GM18909 (cell line): Measurements from ENCODE around the gene PTGES2.

Experiments
- ATAC-seq: cut with Tn5 transposase; IDR thresholded peaks from one replicate; pipeline ENCODE4 v1.9.1; 2021; ENCODE audit warnings: mild to moderate bottlenecking; ENCODE audit not compliant: unreplicated experiment, poor library complexity

The PTGES2 gene

DNA sequence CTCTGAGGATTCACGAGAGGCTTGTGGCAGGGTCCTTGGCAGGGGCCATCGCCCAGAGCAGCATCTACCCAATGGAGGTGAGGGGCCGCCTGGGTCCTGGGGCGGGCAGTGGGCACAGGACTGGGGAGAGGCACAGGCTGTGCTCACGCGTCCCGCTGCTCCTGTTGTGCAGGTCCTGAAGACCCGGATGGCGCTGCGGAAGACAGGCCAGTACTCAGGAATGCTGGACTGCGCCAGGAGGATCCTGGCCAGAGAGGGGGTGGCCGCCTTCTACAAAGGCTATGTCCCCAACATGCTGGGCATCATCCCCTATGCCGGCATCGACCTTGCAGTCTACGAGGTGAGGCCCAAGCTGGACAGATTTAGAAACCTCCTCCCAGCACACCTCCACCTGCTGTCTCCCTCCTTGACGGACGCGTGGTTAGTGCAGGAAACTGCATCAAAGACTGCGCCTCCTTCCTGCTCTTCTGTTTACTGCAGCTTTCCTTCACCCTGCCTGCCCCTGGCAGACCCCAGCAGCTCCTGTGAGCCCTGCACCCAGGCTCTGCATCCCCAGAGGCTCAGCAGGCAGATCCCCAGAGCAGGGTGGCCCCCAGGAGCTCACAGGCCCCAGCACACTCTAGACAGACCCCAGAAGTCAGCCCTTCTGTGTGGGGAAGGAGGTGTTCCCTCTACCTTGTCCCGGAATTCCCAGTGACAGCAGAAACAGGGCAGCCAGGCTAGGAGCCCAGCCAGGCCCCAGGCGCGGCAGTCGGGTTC, 21.2 kb downstream of the PTGES2 start:
- no peak for ATAC-seq

DNA sequence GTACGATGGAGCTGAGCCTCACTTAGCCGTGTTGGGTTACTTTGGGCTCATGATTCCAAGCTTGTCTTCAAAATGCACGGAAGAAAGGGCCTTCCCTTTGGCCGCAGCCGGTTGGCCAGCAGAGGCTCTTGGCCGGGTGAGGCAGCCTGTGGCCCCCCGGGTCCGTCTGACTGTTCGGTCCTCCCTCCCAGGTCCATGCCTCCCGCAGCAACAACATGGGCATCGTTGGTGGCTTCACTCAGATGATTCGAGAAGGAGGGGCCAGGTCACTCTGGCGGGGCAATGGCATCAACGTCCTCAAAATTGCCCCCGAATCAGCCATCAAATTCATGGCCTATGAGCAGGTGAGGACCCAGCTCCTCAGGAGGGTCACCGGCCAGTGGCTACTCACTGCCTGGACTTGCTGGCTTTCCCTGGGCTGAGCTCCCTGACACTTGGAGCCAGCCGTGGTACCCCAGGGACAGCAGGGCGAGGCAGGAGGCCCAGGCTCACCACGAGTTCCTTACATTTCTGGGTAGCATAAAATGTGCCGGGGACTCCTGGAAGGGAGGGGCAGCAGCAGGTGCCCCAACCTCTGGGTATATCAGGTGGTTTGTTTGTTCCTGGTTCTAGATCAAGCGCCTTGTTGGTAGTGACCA, 21.9 kb downstream of the PTGES2 start:
- ATAC-seq, result no peak

DNA sequence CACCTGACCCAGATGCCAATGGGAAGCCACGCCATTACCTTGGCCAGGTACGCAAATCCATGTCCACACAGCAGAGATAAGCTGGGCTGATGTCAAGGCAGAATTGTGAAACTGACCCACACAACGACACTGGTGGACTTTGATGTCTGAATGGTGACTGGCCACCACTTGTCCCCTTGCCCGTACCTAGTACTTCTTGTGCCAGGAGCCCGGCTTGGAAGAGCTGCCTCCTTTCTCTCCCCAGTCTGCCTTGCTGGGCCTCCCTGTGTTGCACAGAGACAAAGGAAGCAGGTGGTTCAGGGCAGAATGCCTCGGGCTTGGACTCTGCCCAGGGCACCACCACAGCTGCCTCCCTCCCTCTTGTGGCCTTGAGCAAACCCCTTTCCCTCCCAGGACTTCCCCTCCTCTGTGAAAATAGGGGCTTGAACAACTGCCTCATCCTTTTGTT, 23.3 kb downstream of the PTGES2 start:
- no peak for ATAC-seq

DNA sequence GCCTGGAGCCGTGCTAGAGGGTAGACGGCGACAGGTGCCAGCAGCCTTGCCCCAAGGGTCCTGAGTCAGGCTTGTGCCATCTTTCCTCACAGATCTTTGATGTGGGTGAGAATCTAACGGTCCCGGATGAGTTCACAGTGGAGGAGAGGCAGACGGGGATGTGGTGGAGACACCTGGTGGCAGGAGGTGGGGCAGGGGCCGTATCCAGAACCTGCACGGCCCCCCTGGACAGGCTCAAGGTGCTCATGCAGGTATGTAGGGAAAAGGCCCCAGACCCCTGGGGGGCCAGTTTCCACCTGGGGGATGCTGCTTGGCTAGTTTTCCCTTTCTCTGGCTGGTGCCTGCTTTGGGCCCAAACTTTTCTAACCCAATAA, 24.0 kb downstream of the PTGES2 start:
- ATAC-seq, result no peak

DNA sequence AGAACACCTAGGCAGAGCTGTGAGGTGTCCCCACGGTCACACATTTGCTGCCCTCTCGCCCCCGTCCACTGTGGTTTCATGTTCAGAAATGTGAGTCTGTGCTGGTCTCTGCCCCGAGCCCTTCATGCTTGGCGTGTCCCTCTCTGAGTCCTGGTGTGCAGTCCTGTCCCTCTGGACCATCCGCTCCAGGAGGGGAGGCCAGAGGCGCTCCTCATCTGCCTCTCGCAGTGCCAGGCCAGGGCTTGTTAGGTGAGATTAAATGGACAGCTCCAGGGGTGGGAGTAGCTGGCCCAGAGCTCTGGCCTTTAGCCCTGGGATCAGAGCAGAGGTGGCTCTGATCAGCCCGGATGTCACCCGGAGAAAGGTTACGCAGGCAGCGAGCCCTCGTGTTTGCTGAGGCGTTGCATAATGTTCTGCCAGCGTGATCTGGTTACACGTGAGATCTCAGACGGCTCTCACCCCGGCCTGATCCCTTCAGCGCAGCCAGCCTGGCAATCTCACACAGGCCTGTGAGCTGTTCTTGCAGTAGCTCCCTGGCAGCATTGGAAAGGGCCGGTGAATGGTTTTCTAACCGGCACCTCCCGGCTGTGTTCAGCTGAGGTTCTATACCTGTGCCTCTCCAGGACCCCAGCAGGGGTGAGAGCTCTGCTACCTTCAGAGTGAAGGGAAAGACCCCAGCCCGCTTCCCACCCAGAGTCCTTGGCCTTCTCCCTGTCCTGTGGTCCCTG, 24.5 kb downstream of the PTGES2 start:
- no peak for ATAC-seq

DNA sequence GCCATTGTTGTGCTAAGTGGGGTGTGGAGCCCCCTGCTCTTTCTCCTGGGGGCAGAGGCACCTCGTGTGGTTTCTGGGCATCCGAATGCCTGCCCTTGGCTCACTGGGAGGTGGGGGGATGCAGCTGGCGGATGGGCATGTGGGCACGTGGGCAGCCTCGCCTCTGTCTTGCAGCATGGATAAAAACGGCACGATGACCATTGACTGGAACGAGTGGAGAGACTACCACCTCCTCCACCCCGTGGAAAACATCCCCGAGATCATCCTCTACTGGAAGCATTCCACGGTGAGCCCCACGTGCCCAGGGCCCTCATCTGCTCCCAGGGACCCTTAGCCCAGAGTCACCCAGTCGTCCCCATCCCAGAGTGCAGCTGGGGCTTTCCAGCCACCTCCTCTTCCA, 25.3 kb downstream of the PTGES2 start:
- no peak for ATAC-seq

DNA sequence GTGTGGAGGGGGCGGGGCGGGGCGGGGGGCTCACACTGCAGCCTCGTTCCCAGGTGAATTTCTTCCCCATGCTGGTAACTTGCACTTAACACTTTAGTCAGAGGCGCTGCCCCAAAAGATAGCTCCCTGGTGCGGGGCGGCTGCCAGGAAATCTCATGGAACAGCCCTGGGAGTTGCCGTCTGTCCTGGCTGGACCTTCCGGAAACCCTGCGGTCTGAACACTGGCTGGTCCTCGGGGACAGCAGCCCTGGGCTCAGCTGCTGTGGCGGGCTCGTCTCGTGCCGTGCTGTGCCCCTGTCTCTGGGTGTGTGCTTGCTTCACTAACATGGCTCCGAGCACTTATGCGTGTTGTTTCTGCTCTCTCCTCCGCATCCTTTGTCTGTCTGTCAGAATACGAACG, 25.8 kb downstream of the PTGES2 start:
- no peak for ATAC-seq

DNA sequence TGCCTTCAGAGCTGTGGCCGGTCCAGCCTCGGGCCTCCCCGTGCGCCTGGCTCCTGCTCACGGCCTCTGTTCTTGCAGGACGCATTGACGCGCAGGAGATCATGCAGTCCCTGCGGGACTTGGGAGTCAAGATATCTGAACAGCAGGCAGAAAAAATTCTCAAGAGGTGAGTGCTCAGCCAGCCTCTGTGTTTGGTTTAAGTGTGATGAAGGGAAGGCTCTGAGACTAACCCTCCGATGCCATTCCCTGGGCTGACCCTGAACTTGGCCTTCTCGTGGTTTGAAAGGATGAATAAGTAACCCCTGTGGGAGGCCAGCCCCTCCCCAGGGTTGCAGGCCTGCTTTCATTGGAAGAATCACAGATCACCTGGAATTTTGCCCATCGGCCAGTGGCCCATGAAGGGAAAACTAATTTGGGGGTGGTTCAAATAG, 26.3 kb downstream of the PTGES2 start:
- ATAC-seq, result no peak

DNA sequence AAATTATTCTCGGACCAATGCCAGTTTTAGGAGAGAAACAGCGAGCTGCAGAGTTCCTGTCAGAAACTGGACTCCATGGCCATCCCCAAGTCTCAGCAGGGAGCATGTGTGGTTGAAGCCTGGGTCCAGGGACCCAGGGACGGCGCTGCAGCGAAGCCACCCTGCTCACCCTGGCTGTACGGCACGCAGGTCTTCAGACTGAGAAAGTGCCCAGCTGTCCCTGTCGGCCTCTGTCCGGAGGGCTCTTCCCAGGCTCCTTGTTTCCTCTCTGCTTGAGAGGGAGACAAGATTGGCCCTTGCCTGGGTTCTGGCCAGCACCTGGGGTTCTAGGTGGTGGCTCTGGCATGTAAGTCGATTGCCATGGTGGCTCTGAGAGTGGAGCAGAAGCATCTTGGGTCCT, 26.9 kb downstream of the PTGES2 start:
- no peak for ATAC-seq

DNA sequence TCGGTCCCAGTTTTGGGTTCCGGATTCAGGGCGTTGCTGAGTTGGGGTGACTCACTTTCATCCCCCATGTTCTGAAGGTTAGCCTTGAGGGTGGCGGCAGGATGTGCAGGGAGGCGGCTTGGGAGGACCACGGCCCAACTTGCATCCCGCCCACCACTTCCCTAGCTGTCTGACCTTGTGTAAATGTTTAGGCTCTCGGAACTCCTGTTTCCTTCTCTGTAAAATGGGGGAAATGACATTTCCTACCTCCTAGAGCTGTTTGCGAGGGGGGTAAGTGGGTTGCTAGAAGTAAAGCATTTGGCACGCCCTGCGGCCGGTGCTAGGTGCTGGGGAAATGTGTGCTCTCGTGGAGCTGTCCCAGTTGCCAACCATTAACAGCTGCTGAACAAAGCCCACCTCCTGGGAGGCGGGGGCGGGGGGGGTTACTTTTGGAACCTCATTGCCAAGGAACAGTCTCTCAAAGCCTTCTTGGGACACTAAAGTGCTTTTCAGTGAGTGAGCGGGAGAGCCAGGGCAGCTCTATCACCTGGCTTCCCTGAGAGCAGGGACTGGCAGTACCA, 27.5 kb downstream of the PTGES2 start:
- no peak for ATAC-seq

DNA sequence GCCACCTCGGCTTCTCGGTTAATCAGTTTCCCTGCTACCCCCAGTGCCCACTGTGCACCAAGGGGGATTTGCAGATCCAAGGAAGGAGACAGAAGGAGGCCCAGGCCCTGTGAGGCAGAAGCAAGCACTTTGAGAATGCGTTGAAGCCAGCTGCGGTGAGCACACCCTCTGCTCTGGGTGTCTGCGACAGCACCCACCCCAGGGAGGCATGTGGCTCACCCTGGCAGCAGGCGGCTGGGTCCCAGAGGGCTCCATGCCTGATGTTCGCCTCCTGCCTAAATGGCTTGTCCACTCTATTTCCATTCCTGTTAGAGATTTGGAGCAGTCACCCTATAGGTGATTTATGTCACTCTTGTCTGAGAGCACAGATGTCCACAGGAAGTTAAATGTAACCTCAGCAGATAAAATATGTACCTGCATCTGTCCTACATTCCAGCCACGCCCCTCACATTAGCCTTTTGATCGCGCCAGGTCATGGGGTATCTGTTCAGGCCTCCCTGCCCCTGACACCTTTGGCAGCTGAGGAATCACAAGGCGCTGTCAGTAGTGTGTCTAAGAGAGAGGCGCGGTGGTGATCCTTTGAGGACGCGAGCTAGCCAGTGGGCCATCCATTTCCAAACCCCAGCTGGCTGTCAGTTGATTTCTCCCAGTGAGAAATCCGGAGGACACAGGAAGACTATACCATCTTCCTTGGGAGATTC, 28.1 kb downstream of the PTGES2 start:
- ATAC-seq, result no peak

DNA sequence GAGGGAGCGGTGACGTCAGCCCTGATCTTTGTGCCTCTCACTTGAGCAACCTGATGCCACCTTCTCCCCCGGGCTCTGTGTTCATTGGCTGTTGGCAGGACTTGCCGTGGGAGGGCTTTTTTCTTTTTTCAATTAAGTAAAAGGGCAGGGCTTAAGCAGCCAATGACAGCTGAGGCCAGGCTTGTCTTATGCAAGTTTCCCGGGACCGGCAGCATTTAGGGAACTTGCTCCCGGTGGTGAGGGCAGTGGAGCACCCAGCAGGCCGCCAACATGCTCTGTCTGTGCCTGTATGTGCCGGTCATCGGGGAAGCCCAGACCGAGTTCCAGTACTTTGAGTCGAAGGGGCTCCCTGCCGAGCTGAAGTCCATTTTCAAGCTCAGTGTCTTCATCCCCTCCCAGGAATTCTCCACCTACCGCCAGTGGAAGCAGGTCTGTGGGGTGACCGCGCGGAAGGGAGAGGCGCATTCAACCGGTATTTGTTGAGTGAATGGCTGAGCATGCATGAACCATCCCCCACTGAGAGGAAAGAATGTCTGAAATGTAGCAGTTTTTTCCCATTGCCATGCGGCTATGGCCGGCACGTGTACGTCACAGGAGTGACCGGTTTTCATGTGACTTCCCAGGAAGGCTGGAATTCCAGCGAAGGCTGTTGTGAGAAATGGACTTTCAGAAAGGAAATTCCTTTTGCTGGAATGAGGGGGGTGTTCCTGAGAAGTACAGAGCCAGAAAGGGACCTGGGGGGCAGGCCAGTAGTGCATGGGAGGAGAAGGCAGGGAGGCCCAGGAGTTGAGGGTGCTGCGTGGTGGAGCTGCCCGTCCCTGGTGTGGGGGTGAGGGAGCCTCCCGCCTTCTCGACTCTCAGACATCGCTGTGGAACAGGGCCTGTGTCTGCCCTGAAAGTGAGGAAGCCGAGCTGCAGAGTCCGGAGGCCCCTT, 29.0 kb downstream of the PTGES2 start:
- ATAC-seq, result no peak

DNA sequence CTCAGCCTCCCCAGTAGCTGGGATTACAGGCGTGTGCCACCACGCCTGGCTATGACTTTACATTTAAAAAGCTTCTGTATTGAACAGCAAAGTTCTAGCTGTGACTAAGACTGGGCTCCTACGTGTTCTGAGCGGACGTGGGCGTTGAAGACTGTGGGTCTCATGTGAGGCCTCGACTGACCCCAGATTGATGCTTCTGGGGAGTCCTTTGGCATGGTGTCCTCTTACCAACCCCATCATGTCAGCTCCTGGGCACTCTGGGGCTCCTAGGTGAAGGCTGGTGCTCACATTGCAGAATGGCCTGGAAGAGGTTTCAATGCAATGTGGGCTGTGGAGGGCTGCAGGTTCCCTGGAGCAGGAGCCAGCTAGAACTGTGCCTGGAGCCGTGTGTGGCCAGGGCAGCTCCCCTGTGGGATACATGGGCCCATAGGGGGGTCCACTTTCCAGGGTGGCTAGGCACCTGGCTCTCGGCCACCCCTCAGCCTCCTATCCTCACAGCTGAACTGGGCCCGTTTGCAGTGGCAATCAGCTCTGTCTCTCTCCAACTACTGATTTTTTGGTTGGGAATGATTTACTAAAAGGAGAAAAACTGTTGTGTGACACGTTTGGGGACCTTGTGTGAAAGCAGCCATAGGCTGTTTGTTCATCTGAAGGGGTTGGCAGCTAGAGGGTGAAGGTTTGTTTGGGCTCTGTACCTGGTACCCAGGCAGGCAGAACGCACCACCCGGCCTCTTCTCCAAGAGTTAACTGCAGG, 29.8 kb downstream of the PTGES2 start:
- ATAC-seq, result no peak

DNA sequence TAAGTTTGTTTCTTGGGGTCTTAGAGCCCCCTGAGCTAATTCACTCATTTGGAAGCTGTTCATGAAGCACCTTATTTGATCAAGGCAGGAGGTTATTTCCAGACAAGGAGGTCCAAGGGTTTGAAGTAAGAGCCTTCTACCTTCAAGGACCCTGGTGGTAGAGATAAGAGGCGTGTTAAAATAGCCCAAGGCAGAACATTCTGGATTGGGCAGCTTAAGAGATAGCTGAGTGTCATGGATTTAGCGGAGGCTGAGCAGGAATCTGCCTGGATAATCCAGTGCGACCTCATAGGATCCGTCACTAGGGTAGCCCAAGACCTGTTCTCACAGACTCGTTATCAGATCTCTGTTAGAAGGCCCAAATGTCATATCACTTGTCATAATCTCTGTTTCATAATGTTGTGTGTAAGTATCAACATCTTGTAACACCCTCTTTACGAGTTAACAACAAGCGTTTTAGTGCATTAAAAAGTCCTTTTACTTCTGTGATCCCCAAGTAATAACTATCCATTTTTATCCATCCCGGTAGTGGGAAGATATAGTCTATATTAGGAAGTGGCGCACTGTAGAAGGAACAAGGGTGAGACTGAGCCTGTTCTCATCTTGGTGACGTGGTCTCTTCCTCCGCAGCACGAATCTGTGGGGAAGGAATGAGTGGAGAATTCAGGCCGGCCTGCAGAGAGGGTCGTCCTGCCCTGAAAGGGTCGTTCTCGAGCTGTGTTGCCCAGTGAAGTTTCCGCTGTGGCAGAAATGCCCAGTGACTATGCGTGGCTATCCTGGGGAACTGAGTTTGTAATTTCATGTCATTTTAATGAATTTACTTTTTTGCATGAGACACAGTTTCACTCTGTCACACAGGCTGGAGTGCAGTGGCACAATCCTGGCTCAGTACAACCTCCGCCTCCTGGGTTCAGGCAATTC, 30.7 kb downstream of the PTGES2 start:
- ATAC-seq, result no peak

DNA sequence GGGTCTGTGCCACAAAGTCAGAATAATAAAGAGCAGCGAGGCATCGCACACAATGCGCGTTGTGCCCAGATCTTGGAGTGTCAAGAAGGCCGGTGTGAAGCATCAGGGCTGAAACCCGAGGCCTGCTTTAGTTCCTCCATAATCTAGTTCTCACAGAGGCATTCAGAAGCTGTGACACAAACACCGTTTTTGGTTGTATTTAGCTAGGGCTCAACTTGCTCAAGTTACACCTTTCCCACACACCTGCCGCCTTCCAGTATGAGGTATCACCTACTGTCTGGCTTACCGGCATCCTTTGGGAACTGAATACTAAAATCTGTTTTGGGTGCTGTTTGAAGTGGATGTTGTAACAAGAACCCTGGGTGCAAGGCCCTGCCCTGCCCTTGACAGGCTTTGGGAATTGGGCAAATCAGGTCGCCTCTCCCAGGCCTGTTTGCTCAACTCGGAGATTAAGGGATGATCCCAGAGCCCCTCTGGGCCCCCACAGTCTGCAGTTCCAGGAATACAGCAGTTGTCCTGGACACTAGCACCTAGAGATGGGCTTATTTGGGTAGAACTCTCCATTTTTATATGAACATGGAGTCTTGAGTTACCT, 32.5 kb downstream of the PTGES2 start:
- no peak for ATAC-seq

DNA sequence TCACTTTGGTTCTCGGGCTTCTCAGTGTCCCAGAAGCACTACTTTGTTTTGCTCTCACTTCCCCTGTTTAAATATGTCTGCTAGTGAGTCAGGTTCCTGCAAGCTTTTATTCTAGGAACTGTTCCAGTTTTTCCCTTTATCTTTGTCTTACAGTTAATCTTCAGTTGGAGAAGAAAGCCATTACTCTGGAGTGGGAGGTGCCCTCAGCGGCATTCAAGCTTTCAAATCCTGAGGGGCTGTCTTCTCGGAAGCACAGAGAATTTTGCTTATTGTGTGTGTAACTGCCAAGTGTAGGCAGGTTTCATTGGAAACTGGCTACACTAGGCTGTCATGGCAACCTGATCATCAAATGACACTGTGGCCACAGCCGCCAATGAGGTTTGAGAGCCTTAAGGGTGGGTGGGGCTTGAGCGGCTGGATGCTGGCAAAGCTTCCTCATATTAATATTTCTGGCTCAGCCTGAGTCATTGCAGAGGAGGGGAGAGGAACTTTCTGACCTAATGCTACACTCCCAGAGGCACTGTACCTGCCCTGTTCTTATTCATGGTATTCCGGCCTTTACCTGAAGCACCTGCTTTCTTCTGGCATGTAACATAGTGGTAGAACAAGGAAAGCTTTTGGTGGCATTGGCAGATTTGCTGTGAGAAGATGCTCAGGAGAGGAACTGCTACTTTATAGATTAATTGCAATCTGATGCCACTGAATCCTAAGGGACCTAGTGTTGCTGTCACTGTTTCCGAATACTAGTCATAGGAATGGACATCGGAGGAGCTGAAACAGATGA, 33.2 kb downstream of the PTGES2 start:
- peak; percentile 85 for ATAC-seq

DNA sequence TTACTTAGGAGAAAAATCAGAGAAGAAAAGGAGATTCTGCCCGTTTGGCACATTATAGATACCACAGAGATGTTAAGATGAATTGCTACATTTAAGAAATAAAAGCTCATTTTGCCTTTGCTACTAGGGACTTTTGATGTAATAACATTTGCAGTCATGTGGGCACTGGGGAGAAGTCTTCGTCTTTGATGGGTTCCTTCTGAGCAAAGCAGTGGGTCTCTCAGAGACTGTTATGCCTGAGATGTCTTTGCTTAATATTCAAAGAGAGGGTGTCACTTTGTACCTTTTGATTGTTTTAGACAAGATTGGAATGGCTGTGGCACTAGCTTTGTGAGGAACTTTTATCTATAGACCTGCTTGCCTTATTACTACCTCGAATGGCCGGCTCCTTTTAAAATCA, 34.5 kb downstream of the PTGES2 start:
- no peak for ATAC-seq
